RPMI8226 (cell line): Measurements from ENCODE around the gene LOXL1.

Experiments used
- DNase-seq: peaks from one replicate; pipeline ENCODE4 v3.0.0-alpha.2; 2015

LOXL1 gene

GRCh38 chr15:73983773-73984172 lies 57.5 kb downstream of the LOXL1 start:
- no peak for DNase-seq

- no peak for DNase-seq
These were observed 58.1 kb downstream of the LOXL1 start for GRCh38 chr15:73984208-73984979.

DNA sequence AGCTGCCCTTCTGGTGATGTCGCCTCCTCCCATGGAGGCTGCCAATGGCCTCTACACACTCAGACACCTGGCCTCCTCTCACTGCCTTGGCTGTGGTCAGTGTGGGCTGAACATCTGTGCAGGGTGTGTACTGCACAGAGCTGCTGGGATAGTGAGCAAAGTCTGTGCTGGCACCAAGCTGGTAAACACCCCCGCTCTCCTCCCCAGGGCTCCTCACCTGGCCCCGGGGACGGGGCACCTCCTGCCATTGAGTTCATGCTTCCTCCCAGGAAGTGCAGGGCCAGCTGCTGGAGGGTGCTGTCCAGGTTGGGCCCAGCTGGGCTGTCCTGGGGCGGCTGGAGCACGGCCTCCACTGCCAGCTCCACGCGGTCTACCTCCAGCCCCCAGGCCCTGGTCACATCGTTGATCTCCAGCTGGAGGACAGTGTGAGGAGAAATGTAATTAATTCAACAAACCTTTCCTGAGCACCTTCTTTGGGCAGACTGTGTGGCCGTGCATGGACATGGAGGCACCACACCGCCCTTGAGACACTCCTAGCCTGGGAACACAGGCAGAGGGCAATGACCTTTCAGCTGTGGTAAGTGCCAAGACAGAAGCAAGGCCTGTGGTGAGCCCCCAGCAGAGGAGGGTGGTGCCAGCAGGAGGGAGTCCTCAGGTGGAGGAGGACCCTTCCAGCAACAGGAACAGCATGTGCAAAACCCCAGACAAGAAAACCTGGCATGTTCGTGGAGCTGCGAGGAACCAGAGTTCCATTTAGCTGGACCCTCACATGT lies 59.0 kb downstream of the LOXL1 start:
- peak; percentile 98 for DNase-seq

DNA sequence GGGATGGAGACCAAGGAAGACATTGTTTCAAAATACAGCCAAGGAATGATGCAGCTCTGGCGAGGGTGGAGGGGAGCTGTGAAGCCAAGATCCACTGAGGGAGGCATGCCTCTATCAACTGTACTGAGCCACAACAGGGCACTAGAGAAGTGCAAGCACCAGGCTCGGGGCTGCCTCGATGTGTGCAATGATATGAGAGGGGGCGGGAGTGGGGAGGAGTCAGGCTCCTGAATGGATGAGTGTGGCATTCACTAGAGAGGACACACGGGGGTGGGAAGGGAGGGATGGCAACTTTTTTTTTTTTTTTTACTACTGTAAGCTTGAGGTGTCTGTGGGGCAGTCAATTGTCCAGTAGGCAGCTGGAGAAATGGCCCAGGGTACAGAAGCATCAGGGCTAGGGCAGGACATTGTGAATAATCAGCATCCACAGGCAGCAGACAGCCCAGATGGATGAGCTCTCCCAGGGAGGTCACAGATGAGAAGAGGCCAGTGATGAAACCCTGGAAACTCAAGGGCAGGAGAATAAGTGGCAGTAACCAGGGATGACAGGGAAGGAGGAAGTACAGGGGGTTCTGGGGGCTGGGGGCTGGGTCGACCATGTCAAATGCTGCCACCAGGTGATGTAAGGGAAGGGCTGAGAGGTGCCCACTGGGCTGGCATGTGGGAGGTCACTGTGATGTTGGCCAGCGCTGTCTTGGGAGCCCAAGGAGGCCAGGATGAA lies 60.0 kb downstream of the LOXL1 start:
- DNase-seq = no peak

DNA sequence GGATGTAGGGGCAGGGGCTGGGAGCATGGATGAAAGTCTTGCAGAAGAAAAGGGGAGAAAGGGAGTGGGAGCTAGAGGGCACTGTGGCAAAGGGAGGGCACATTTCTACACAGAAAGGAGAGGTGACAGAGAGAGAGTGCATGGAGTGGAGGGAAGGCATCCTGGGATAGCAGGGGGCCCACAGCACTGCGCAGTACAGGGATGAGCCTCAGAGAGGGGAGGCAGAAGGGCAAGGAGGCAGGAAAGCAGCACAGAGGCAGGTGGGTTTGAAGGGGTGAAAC lies 60.5 kb downstream of the LOXL1 start:
- no peak for DNase-seq

GRCh38 chr15:73987250-73987649 lies 61.0 kb downstream of the LOXL1 start:
- DNase-seq = no peak

- no peak for DNase-seq
These were observed 61.6 kb downstream of the LOXL1 start for GRCh38 chr15:73987681-73988444.

DNA sequence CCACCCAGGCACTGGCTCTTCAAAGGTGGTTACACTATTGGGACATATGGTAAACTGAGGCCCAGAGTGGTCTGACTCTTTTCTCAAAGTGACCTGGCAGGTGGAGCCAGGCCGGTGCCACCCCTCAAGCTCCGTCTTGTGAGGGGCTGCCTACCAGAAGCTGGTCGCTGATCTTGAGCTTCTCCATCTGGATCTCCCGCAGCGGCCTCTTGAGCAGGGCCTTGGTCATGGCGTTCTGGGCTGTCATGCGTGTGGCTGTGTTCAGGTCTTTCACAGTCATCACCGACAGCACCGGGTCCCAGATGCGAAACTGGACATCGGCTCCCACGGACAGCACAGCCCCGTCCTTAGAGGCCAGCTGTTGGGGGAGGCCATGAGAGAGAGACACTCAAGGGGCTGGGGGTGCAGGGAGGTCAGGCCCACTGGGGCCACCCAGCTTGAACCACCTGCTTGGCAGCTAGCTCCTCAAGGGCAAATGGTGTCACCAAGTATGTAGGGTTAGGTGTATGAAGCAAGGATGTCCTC lies 62.2 kb downstream of the LOXL1 start:
- no peak for DNase-seq

GRCh38 chr15:73989001-73989798 lies 62.9 kb downstream of the LOXL1 start:
- DNase-seq = no peak

- DNase-seq = peak; percentile 66
These were observed 64.2 kb downstream of the LOXL1 start for GRCh38 chr15:73990250-73991005.

- DNase-seq = no peak
These were observed 65.0 kb downstream of the LOXL1 start for GRCh38 chr15:73991260-73991659.

GRCh38 chr15:73991726-73992593 lies 65.7 kb downstream of the LOXL1 start, which contains the start of gene STOML1:
STOML1 (minus strand) TSS chr15:73992295; CDS start chr15:73992223, 72 bp downstream.
- peak; percentile 100 for DNase-seq

DNA sequence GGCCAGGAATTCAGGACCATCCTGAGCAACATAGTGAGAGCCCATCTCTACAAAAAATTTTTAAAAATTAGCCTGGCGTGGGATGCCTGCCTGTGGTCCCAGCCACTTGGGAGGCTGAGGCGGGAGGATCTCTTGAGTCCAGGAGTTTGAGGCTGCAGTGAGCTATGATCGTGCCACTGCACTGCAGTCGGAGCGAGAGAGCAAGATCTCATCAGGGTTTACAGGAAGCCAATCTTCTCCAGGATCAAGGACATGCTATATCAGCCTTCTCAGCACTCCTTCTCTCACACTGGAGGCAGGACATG lies 66.3 kb downstream of the LOXL1 start:
- no peak for DNase-seq

DNA sequence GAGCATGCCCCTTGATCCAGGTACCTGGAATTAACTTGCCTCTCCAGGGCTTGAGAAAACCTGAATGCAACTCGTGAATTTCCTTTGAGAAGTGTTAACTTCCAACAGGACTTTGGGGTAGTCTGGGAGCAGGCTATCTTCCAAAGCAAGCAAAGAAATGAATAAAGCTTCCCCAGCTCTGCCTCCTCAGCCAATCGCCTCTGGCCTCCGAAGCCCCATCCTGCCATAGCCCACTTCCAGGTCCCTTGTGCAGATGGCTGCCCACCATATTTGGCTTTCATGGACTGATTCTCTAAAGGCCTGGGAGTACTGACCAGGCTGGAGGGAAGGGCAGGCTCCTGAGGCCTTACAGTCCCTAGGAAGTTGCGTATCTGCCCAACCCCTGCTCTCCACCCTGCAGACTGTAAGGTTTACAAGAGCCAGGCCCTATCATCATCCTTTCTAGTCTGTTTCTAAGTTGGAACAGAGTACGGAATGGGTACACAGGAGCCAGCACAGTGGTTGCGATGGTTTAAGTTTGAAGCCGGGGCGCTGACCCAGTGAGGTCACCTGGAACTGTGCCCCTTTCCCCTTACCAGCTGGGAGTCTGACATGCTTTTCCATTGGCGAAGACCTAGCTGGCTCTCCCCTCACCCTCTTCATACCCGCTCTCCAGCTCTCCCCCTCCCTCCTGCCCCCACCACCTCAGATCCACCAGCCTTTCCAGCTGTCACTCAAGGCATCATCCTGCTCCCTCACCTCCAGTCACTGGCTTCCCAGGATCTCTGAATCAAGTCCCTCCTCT lies 67.1 kb downstream of the LOXL1 start:
- DNase-seq = no peak

DNA sequence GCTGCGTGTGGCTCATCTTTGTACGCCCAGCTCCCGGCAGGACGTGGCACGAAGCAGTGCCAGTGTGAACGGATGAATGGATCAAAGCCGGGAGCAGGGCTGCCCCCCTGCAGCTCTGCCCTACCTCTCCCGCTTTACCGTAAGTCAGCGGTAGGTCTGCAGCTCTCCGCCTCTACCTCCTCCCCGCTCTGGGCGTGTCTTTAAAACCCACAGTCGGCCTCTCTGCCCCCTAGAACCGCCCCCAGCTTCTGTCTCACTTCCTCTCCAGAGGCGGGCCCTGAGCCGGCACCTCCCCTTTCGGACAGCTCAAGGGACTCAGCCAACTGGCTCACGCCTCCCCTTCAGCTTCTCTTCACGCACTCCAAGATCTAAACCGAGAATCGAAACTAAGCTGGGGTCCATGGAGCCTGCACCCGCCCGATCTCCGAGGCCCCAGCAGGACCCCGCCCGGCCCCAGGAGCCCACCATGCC lies 68.2 kb downstream of the LOXL1 start, which contains the start of gene PML:
Gene PML (plus strand): TSS at position 304 of the 471 bp plus-strand sequence. CDS start 97 bp downstream, at position 401.
- DNase-seq = peak; percentile 100

GRCh38 chr15:73994912-73995622 lies 68.8 kb downstream of the LOXL1 start:
- DNase-seq = peak; percentile 77

DNA sequence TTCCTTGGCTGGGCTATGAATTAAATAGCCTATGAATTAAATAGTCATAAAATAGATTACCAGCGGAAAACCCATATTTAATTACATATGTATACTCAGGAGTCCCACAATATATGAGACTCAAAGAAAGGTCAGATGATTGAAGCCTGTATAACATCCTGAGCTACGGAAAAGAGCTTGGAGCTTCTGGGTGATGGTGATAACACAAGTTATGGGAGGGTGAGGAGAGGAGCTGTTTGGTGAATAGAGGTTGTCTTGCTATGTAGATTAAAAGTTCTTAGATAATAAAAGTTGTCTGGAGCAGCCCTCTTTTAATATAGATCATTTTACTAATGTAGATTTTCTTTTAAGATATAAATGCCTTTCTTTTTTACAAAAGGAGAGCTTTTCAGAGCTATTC lies 70.0 kb downstream of the LOXL1 start:
- no peak for DNase-seq

DNA sequence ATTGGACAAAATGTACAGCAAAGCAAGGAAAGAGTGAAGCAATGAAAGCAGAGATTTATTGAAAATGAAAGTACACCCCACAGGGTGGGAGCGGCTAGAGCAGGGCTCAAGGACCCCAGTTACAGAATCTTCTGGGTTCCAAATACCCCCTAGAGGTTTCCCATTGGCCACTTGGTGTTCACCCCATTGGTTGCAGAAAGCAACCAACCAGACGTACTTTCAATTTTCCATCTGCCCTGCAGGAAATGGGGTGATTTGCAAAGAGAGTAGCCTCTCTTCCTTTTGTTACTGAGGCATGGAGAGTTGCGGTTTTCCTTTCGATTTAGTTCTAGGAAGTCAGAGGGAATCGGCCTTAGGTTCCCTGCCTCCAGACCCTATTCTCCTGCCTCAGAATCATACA lies 70.7 kb downstream of the LOXL1 start:
- peak; percentile 71 for DNase-seq
